ENCODE data around the gene PCSK6. TPM values are rescaled to one million over a fixed set of nuclear protein-coding genes. Genes with fewer than 3 reads are reported as not detected.

Gene PCSK6
- total RNA-seq, 1 donor from 2014 or later = 0.40 TPM

- no peak for DNase-seq (ENCODE audit: low spot score)
- Mint-ChIP-seq H3K4me1 (ENCODE audit: low read depth) (no peaks in the 10 kb centered on the region), H3K4me3 (ENCODE audit: unreplicated experiment) (no peak overlapping the region), H3K9me3 (ENCODE audit: low read depth) (peaks cover 2% of the 10 kb centered on the region), H3K36me3 (ENCODE audit: low read depth) (no peaks in the 10 kb centered on the region), H3K27ac (ENCODE audit: unreplicated experiment) (no peak overlapping the region), H3K27me3 (ENCODE audit: low read depth) (peaks cover 15% of the 10 kb centered on the region)
- TF ChIP-seq CTCF (IDR thresholded peaks at IDR 0.05) = no peak
Observed at GRCh38 chr15:101439920-101440319, 49.6 kb downstream of the PCSK6 start.

GRCh38 chr15:101439285-101439919 is 50.1 kb downstream of the PCSK6 start:
- Mint-ChIP-seq H3K27ac (ENCODE audit: unreplicated experiment) (no peak overlapping the region), H3K27me3 (ENCODE audit: low read depth) (peaks cover 19% of the 10 kb centered on the region), H3K4me3 (ENCODE audit: unreplicated experiment) (no peak overlapping the region), H3K9me3 (ENCODE audit: low read depth) (no peaks in the 10 kb centered on the region), H3K36me3 (ENCODE audit: low read depth) (no peaks in the 10 kb centered on the region), H3K4me1 (ENCODE audit: low read depth) (no peaks in the 10 kb centered on the region)
- DNase-seq (ENCODE audit: low spot score) = no peak
- TF ChIP-seq CTCF (IDR thresholded peaks at IDR 0.05) = no peak

GRCh38 chr15:101438482-101439284 is 50.8 kb downstream of the PCSK6 start:
- no peak for DNase-seq (ENCODE audit: low spot score)
- no peak for TF ChIP-seq CTCF (IDR thresholded peaks at IDR 0.05)
- Mint-ChIP-seq H3K4me3 (ENCODE audit: unreplicated experiment) (no peak overlapping the region), H3K27ac (ENCODE audit: unreplicated experiment) (no peak overlapping the region), H3K9me3 (ENCODE audit: low read depth) (no peaks in the 10 kb centered on the region), H3K4me1 (ENCODE audit: low read depth) (no peaks in the 10 kb centered on the region), H3K36me3 (ENCODE audit: low read depth) (no peaks in the 10 kb centered on the region), H3K27me3 (ENCODE audit: low read depth) (peaks cover 21% of the 10 kb centered on the region)

GRCh38 chr15:101437618-101438481 is 51.7 kb downstream of the PCSK6 start:
- Mint-ChIP-seq H3K4me1 (ENCODE audit: low read depth) (no peaks in the 10 kb centered on the region), H3K9me3 (ENCODE audit: low read depth) (no peaks in the 10 kb centered on the region), H3K27ac (ENCODE audit: unreplicated experiment) (no peak overlapping the region), H3K27me3 (ENCODE audit: low read depth) (peaks cover 24% of the 10 kb centered on the region), H3K36me3 (ENCODE audit: low read depth) (no peaks in the 10 kb centered on the region), H3K4me3 (ENCODE audit: unreplicated experiment) (no peak overlapping the region)
- TF ChIP-seq CTCF (IDR thresholded peaks at IDR 0.05) = no peak
- DNase-seq (ENCODE audit: low spot score) = no peak

GRCh38 chr15:101437209-101437608 is 52.3 kb downstream of the PCSK6 start:
- no peaks in the 10 kb centered on the region for H3K36me3 Mint-ChIP-seq (ENCODE audit: low read depth)
- TF ChIP-seq CTCF (IDR thresholded peaks at IDR 0.05) = no peak
- no peak overlapping the region for H3K4me3 Mint-ChIP-seq (ENCODE audit: unreplicated experiment)
- H3K9me3 Mint-ChIP-seq (ENCODE audit: low read depth) = no peaks in the 10 kb centered on the region
- H3K4me1 Mint-ChIP-seq (ENCODE audit: low read depth) = no peaks in the 10 kb centered on the region
- H3K27me3 Mint-ChIP-seq (ENCODE audit: low read depth) = peaks cover 27% of the 10 kb centered on the region
- no peak for DNase-seq (ENCODE audit: low spot score)
- H3K27ac Mint-ChIP-seq (ENCODE audit: unreplicated experiment) = no peak overlapping the region
